Colonic mucosa (tissue), 4 donors: ENCODE data around the gene CADPS. TPM values are rescaled to one million over a fixed set of nuclear protein-coding genes. Genes with fewer than 3 reads are reported as not detected.

ENCODE experiments used
- DNase-seq: peaks from one replicate; pipeline ENCODE4 v3.0.0-alpha.2; 2020
- H3K27ac ChIP-seq: fragments of 200-600 bp; one replicate; pipeline ENCODE4 v1.8.0; 2021
- H3K27me3 ChIP-seq: fragments of 200-600 bp; one replicate; pipeline ENCODE4 v1.8.0; 2021
- H3K36me3 ChIP-seq: fragments of 200-600 bp; one replicate; pipeline ENCODE4 v1.8.0; 2021
- H3K4me1 ChIP-seq: fragments of 200-600 bp; one replicate; pipeline ENCODE4 v1.8.0; 2021; ENCODE audit warnings: mild to moderate bottlenecking
- H3K4me3 ChIP-seq: fragments of 200-600 bp; one replicate; pipeline ENCODE4 v1.8.0; 2021
- H3K9ac ChIP-seq, 2 donors: one replicate each; pipeline ENCODE4 v1.7.0; 2013; ENCODE audit warnings: control low read depth in 2 of 2, low read depth in 2 of 2, low read length in 2 of 2
- H3K9me3 ChIP-seq: fragments of 200-600 bp; one replicate; pipeline ENCODE4 v1.8.0; 2021
- CTCF ChIP-seq: fragments of 200-600 bp; IDR thresholded peaks from one replicate; pipeline ENCODE4 v1.8.0; 2022; ENCODE audit warnings: antibody characterized with exemption, mild to moderate bottlenecking
- intact Hi-C: fragments of 100-400 bp; cut with DNase I; formaldehyde crosslinking; loops from one replicate; pipeline ENCODE4 v1.14.1; 2022
- total RNA-seq, 2 donors: library from RNA; stranded (reverse); fragmentation: NEBNext Ultra II Directional in 1 of 2; extraction: Animal tissue kit (Norgen Biotek cat#: 25700) in 1 of 2; gene quantifications; one replicate each; pipeline ENCODE4 v1.2.1, GENCODE V29; 2021
- donor health status: healthy.
- donor health status: DM: no; HTN: no; CAD: no.
- donor health status: DM: no; HTN: no; CAD: no.

CADPS gene
- total RNA-seq, 2 donors from 2014 or later = 2.9 to 6.1 TPM

- Histone ChIP-seq H3K4me3 (no peak overlapping the region), H3K4me1 (no peaks in the 10 kb centered on the region), H3K9me3 (no peaks in the 10 kb centered on the region), H3K27me3 (no peaks in the 10 kb centered on the region), H3K27ac (no peak overlapping the region), H3K9ac (no peak overlapping the region), H3K36me3 (no peaks in the 10 kb centered on the region)
- DNase-seq = no peak
- no peak for TF ChIP-seq CTCF
- intact Hi-C loops = no loop called here
Measured at GRCh38 chr3:62757045-62757444, 118.2 kb downstream of the CADPS start.

GRCh38 chr3:62755285-62755684, 119.9 kb downstream of the CADPS start:
- Histone ChIP-seq H3K27me3 (no peaks in the 10 kb centered on the region), H3K27ac (no peak overlapping the region), H3K9me3 (no peaks in the 10 kb centered on the region), H3K36me3 (no peaks in the 10 kb centered on the region), H3K4me1 (no peaks in the 10 kb centered on the region), H3K9ac (no peak overlapping the region), H3K4me3 (no peak overlapping the region)
- no peak for TF ChIP-seq CTCF
- no peak for DNase-seq
- intact Hi-C loops = no loop called here

GRCh38 chr3:62749657-62750056, 125.6 kb downstream of the CADPS start:
- Histone ChIP-seq H3K4me1 (no peaks in the 10 kb centered on the region), H3K36me3 (no peaks in the 10 kb centered on the region), H3K27me3 (no peaks in the 10 kb centered on the region), H3K27ac (no peak overlapping the region), H3K9me3 (no peaks in the 10 kb centered on the region), H3K9ac (no peak overlapping the region), H3K4me3 (no peak overlapping the region)
- intact Hi-C loops = no loop called here
- DNase-seq = no peak
- no peak for TF ChIP-seq CTCF

GRCh38 chr3:62749130-62749529, 126.1 kb downstream of the CADPS start:
- Histone ChIP-seq H3K9me3 (no peaks in the 10 kb centered on the region), H3K4me1 (no peaks in the 10 kb centered on the region), H3K27ac (no peak overlapping the region), H3K9ac (no peak overlapping the region), H3K36me3 (no peaks in the 10 kb centered on the region), H3K27me3 (no peaks in the 10 kb centered on the region), H3K4me3 (no peak overlapping the region)
- no peak for TF ChIP-seq CTCF
- no peak for DNase-seq
- intact Hi-C loops = no loop called here

- no peaks in the 10 kb centered on the region for H3K4me1 ChIP-seq
- H3K36me3 ChIP-seq = no peaks in the 10 kb centered on the region
- DNase-seq = no peak
- H3K27ac ChIP-seq = no peak overlapping the region
- no peak for TF ChIP-seq CTCF
- no peak overlapping the region for H3K4me3 ChIP-seq
- no peak overlapping the region for H3K9ac ChIP-seq
- no peaks in the 10 kb centered on the region for H3K27me3 ChIP-seq
- intact Hi-C loops = no loop called here
- no peaks in the 10 kb centered on the region for H3K9me3 ChIP-seq
Measured at GRCh38 chr3:62737449-62737848, 137.8 kb downstream of the CADPS start.

GRCh38 chr3:62735510-62735909, 139.7 kb downstream of the CADPS start:
- H3K27ac ChIP-seq = no peak overlapping the region
- DNase-seq = no peak
- no peaks in the 10 kb centered on the region for H3K9me3 ChIP-seq
- no peaks in the 10 kb centered on the region for H3K36me3 ChIP-seq
- no peak for TF ChIP-seq CTCF
- intact Hi-C loops = no loop called here
- H3K27me3 ChIP-seq = no peaks in the 10 kb centered on the region
- no peak overlapping the region for H3K9ac ChIP-seq
- H3K4me1 ChIP-seq = no peaks in the 10 kb centered on the region
- no peak overlapping the region for H3K4me3 ChIP-seq
